Neural progenitor cell (in vitro differentiated cells): ENCODE data around the gene SETD3. TPM values are rescaled to one million over a fixed set of nuclear protein-coding genes. Genes with fewer than 3 reads are reported as not detected.
A peak's percentile ranks its signal among the peaks of the same experiment; 100 is the strongest.

ENCODE experiments used
- DNase-seq: peaks from one replicate; pipeline ENCODE4 v3.0.0-alpha.2; 2016; ENCODE audit warnings: low spot score
- H2AFZ ChIP-seq: fragments of 200-600 bp; sonication (generic); replicated peaks from 2 replicates; pipeline ENCODE4 v1.6.1; 2016; ENCODE audit warnings: antibody characterized with exemption
- H3F3A ChIP-seq: fragments of 200-600 bp; sonication (generic); 2 replicates; pipeline ENCODE4 v1.6.1; 2016; ENCODE audit warnings: antibody characterized with exemption, low read depth
- H3K27ac ChIP-seq: fragments of 200-600 bp; sonication (generic); 2 replicates; pipeline ENCODE4 v1.5.1; 2016; ENCODE audit warnings: mild to moderate bottlenecking
- H3K27me3 ChIP-seq: fragments of 200-600 bp; sonication (generic); 2 replicates; pipeline ENCODE4 v1.6.1; 2016; ENCODE audit warnings: mild to moderate bottlenecking, moderate library complexity
- H3K36me3 ChIP-seq: fragments of 200-600 bp; sonication (generic); 2 replicates; pipeline ENCODE4 v1.5.1; 2016
- H3K4me1 ChIP-seq: fragments of 200-600 bp; sonication (generic); 2 replicates; pipeline ENCODE4 v1.6.1; 2016; ENCODE audit warnings: mixed run types
- H3K4me2 ChIP-seq: fragments of 200-600 bp; sonication (generic); 2 replicates; pipeline ENCODE4 v1.6.1; 2016
- H3K4me3 ChIP-seq: fragments of 200-600 bp; sonication (generic); 2 replicates; pipeline ENCODE4 v1.5.1; 2016
- H3K79me2 ChIP-seq: fragments of 200-600 bp; sonication (generic); 2 replicates; pipeline ENCODE4 v1.6.1; 2016; ENCODE audit warnings: low read depth
- H3K9ac ChIP-seq: fragments of 200-600 bp; sonication (generic); 2 replicates; pipeline ENCODE4 v1.6.1; 2016
- H3K9me3 ChIP-seq: fragments of 200-600 bp; sonication (generic); 2 replicates; pipeline ENCODE4 v1.5.1; 2016; ENCODE audit warnings: low read depth
- H4K20me1 ChIP-seq: fragments of 200-600 bp; sonication (generic); 2 replicates; pipeline ENCODE4 v1.6.1; 2016; ENCODE audit warnings: low read depth
- H3K27ac Mint-ChIP-seq: 3 replicates; pipeline ENCODE4 v1.8.0; 2021; ENCODE audit warnings: mixed read lengths
- H3K27me3 Mint-ChIP-seq: 2 replicates; pipeline ENCODE4 v1.8.0; 2022; ENCODE audit warnings: low read depth, mild to moderate bottlenecking, inconsistent platforms, moderate library complexity, mixed read lengths; ENCODE audit not compliant: insufficient read depth
- H3K36me3 Mint-ChIP-seq: 3 replicates; pipeline ENCODE4 v1.8.0; 2021; ENCODE audit warnings: mixed read lengths
- H3K4me1 Mint-ChIP-seq: 3 replicates; pipeline ENCODE4 v1.8.0; 2021; ENCODE audit warnings: mixed read lengths
- H3K4me3 Mint-ChIP-seq: 3 replicates; pipeline ENCODE4 v1.8.0; 2021; ENCODE audit warnings: mild to moderate bottlenecking, moderate library complexity, mixed read lengths
- H3K9me3 Mint-ChIP-seq: 3 replicates; pipeline ENCODE4 v1.8.0; 2020; ENCODE audit warnings: mixed read lengths
- EZH2 ChIP-seq: fragments of 200-600 bp; sonication (generic); IDR thresholded peaks from 2 replicates; pipeline ENCODE4 v1.6.1; 2017; ENCODE audit warnings: antibody characterized with exemption, mild to moderate bottlenecking, moderate library complexity
- EZH2phosphoT487 ChIP-seq: fragments of 200-600 bp; sonication (generic); IDR thresholded peaks from 2 replicates; pipeline ENCODE4 v1.6.1; 2017; ENCODE audit warnings: antibody characterized with exemption
- total RNA-seq: library from RNA; depleted of rRNA; stranded (reverse); fragments of >200 nt; gene quantifications from 2 replicates; pipeline ENCODE4 v1.2.3, GENCODE V29; 2015; ENCODE audit warnings: low replicate concordance
- TF ChIP-seq, protein P1 (sequence below): fragments of 200-600 bp; sonication (generic); IDR thresholded peaks from 2 replicates; pipeline ENCODE4 v1.5.1; 2017; ENCODE audit warnings: antibody characterized with exemption, mild to moderate bottlenecking

Gene SETD3
- total RNA-seq, 1 donor from 2014 or later: 68.0 TPM

DNA sequence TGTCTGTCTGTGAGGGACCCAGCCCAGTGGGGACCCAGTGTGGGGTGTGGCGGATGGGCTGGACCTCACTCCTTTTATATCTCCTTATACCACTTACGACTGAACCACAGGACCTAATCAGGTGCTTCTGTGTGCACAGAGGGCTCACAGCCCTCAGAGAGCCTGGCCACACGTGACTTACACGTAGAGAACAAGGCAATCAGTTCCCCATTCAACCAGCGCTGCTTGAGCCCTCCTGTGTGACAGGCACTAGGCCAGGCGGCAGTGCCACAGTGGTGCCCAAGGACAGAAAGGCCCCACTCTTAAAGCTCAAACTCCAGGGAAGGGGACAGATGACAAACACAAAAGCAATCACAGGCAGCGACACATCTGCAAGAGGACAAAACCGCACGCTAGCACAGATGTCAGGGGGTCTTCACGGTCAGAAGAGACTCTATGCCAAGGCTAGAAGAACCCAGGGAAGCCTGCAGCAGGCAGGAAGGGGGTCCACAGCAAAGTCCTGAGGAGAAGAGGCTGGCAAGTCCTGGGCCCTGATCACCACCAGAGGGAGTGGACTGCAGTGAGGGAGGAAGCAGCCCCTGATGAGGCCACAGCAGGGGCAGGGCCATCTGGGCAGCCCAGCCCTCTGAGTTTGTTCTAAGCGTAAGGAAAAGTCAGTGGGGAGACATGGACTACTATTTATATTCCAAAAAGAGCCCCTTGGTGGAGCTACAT is 39.3 kb downstream of the SETD3 start:
- peaks cover 7% of the 10 kb centered on the region for H4K20me1 ChIP-seq
- H3F3A ChIP-seq: no peaks in the 10 kb centered on the region
- no peak for TF ChIP-seq EZH2
- TF ChIP-seq, protein P1, sequence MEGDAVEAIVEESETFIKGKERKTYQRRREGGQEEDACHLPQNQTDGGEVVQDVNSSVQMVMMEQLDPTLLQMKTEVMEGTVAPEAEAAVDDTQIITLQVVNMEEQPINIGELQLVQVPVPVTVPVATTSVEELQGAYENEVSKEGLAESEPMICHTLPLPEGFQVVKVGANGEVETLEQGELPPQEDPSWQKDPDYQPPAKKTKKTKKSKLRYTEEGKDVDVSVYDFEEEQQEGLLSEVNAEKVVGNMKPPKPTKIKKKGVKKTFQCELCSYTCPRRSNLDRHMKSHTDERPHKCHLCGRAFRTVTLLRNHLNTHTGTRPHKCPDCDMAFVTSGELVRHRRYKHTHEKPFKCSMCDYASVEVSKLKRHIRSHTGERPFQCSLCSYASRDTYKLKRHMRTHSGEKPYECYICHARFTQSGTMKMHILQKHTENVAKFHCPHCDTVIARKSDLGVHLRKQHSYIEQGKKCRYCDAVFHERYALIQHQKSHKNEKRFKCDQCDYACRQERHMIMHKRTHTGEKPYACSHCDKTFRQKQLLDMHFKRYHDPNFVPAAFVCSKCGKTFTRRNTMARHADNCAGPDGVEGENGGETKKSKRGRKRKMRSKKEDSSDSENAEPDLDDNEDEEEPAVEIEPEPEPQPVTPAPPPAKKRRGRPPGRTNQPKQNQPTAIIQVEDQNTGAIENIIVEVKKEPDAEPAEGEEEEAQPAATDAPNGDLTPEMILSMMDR: peak; percentile 40
- Mint-ChIP-seq H3K4me3 (no peak overlapping the region), H3K27me3 (peaks cover 2% of the 10 kb centered on the region), H3K36me3 (peaks cover 18% of the 10 kb centered on the region), H3K9me3 (no peaks in the 10 kb centered on the region), H3K4me1 (peaks cover 4% of the 10 kb centered on the region), H3K27ac (no peak overlapping the region)
- H3K4me2 ChIP-seq: no peak overlapping the region
- H3K4me1 ChIP-seq: no peaks in the 10 kb centered on the region
- H3K9ac ChIP-seq: no peak overlapping the region
- no peak overlapping the region for H3K4me3 ChIP-seq
- H3K36me3 ChIP-seq: no peaks in the 10 kb centered on the region
- peak; percentile 48 for DNase-seq
- no peak overlapping the region for H3K27ac ChIP-seq
- H3K9me3 ChIP-seq: no peaks in the 10 kb centered on the region
- H3K27me3 ChIP-seq: no peaks in the 10 kb centered on the region
- H2AFZ ChIP-seq: no peak overlapping the region
- no peaks in the 10 kb centered on the region for H3K79me2 ChIP-seq

DNA sequence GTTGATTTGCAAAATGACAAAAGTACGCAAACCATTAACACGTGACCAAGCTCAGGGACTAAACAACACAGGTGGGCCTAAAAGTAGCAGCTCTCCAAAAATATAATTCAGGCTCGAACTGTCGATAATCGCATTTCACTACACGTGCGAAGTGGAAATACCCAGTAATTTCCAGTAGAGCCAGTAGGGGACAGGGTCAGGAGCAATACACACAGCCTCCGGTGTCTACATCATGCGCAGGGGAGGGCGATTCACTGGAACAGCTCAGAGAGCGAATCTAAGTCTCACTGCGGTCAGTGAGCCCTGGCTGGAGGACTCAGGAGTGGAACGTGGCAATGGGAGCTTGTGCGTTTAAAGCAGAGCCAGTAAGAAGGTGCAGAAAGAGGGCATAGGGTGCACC is 40.4 kb downstream of the SETD3 start:
- no peak for TF ChIP-seq EZH2
- TF ChIP-seq, protein P1: peak; percentile 21
- Histone ChIP-seq H2AFZ (no peak overlapping the region), H3K27me3 (no peaks in the 10 kb centered on the region), H4K20me1 (peaks cover 2% of the 10 kb centered on the region), H3K36me3 (no peaks in the 10 kb centered on the region), H3K79me2 (no peaks in the 10 kb centered on the region), H3K9ac (no peak overlapping the region), H3K4me2 (no peak overlapping the region), H3K4me1 (no peaks in the 10 kb centered on the region), H3K27ac (no peak overlapping the region), H3F3A (no peaks in the 10 kb centered on the region), H3K4me3 (no peak overlapping the region), H3K9me3 (no peaks in the 10 kb centered on the region)
- H3K36me3 Mint-ChIP-seq: peaks cover 26% of the 10 kb centered on the region
- H3K27ac Mint-ChIP-seq: no peak overlapping the region
- peaks cover 4% of the 10 kb centered on the region for H3K4me1 Mint-ChIP-seq
- H3K27me3 Mint-ChIP-seq: peaks cover 2% of the 10 kb centered on the region
- no peaks in the 10 kb centered on the region for H3K9me3 Mint-ChIP-seq
- DNase-seq: no peak
- H3K4me3 Mint-ChIP-seq: no peak overlapping the region

DNA sequence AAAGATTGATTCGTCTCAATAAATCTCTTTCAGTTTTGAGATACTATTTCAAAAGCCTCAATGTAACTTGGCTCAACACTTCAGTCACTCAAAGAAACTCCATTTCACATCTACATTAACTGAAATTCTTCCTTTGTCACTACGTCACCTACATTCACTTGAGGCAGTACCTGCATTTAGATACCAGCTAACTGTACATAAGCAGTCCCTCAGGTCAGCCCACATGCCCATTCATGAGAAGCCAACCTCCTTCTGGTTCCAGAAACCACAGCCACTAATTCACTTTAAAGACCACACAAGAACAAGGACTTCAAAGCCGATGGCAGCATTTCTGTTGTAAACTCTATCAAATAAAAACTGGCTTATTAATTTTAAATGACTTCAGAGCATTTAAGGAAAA is 43.0 kb downstream of the SETD3 start:
- no peak overlapping the region for H2AFZ ChIP-seq
- no peaks in the 10 kb centered on the region for H3K36me3 ChIP-seq
- H3K79me2 ChIP-seq: no peaks in the 10 kb centered on the region
- no peak overlapping the region for H3K27ac Mint-ChIP-seq
- H3K27me3 ChIP-seq: no peaks in the 10 kb centered on the region
- no peaks in the 10 kb centered on the region for H3K9me3 Mint-ChIP-seq
- no peak overlapping the region for H3K4me2 ChIP-seq
- H3K36me3 Mint-ChIP-seq: peaks cover 34% of the 10 kb centered on the region
- H3K27me3 Mint-ChIP-seq: peaks cover 2% of the 10 kb centered on the region
- no peak for DNase-seq
- H3K4me3 Mint-ChIP-seq: no peak overlapping the region
- no peak overlapping the region for H3K27ac ChIP-seq
- TF ChIP-seq EZH2phosphoT487: no peak
- TF ChIP-seq, protein P1: no peak
- TF ChIP-seq EZH2: no peak
- no peak overlapping the region for H3K9ac ChIP-seq
- no peak overlapping the region for H3K4me3 ChIP-seq
- H3K9me3 ChIP-seq: no peaks in the 10 kb centered on the region
- peaks cover 3% of the 10 kb centered on the region for H3K4me1 ChIP-seq
- H3F3A ChIP-seq: no peaks in the 10 kb centered on the region
- H4K20me1 ChIP-seq: peaks cover 4% of the 10 kb centered on the region
- H3K4me1 Mint-ChIP-seq: peaks cover 6% of the 10 kb centered on the region
